ENCODE data around the gene FBP2.

Gene FBP2

GRCh38 chr9:94593459-94594345, at the start of gene FBP2:
Gene FBP2, minus strand, starts transcription at chr9:94593824. Its CDS starts 98 bp downstream, at chr9:94593726.
- no peak for DNase-seq (ENCODE audit: extremely low read depth, insufficient read length)
- Histone ChIP-seq H3K4me3 (replicated peaks; ENCODE audit: low read depth, low read length) (no peak within 1 kb of the TSS), H3K27me3 (replicated peaks; ENCODE audit: control insufficient read depth, insufficient read depth, low read length) (no peaks in the 10 kb centered on the region; the same call in 1 of the 2 replicates), H3K36me3 (ENCODE audit: control insufficient read depth, insufficient read depth, low read length) (no peaks in the 10 kb centered on the region)
- TF ChIP-seq CTCF (IDR thresholded peaks at IDR 0.05; ENCODE audit: insufficient read depth, low read length, poor library complexity, severe bottlenecking) = no peak

GRCh38 chr9:94643176-94643575, 49.6 kb upstream of the FBP2 start:
- H3K27me3 ChIP-seq (replicated peaks; ENCODE audit: control insufficient read depth, insufficient read depth, low read length) = no peaks in the 10 kb centered on the region; the same call in none of the 2 replicates
- no peak overlapping the region for H3K4me3 ChIP-seq (replicated peaks; ENCODE audit: low read depth, low read length)
- H3K36me3 ChIP-seq (ENCODE audit: control insufficient read depth, insufficient read depth, low read length) = no peaks in the 10 kb centered on the region
- TF ChIP-seq CTCF (IDR thresholded peaks at IDR 0.05; ENCODE audit: insufficient read depth, low read length, poor library complexity, severe bottlenecking) = no peak
- DNase-seq (ENCODE audit: extremely low read depth, insufficient read length) = no peak

GRCh38 chr9:94642501-94642900, 48.9 kb upstream of the FBP2 start:
- Histone ChIP-seq H3K36me3 (ENCODE audit: control insufficient read depth, insufficient read depth, low read length) (no peaks in the 10 kb centered on the region), H3K27me3 (replicated peaks; ENCODE audit: control insufficient read depth, insufficient read depth, low read length) (peaks cover under 1% of the 10 kb centered on the region)
- no peak for DNase-seq (ENCODE audit: extremely low read depth, insufficient read length)

GRCh38 chr9:94639999-94640376, 46.4 kb upstream of the FBP2 start:
- no peak for DNase-seq (ENCODE audit: extremely low read depth, insufficient read length)
- no peaks in the 10 kb centered on the region for H3K36me3 ChIP-seq (ENCODE audit: control insufficient read depth, insufficient read depth, low read length)
- H3K27me3 ChIP-seq (replicated peaks; ENCODE audit: control insufficient read depth, insufficient read depth, low read length) = peaks cover 1% of the 10 kb centered on the region
- no peak for TF ChIP-seq CTCF (IDR thresholded peaks at IDR 0.05; ENCODE audit: insufficient read depth, low read length, poor library complexity, severe bottlenecking)
- peak overlapping the region; percentile 63 for H3K4me3 ChIP-seq (replicated peaks; ENCODE audit: low read depth, low read length)

More at GRCh38 chr9:94642501-94642900, 48.9 kb upstream of the FBP2 start:
- no peak for TF ChIP-seq CTCF (IDR thresholded peaks at IDR 0.05; ENCODE audit: insufficient read depth, low read length, poor library complexity, severe bottlenecking)
- no peak overlapping the region for H3K4me3 ChIP-seq (replicated peaks; ENCODE audit: low read depth, low read length)

- TF ChIP-seq CTCF (IDR thresholded peaks at IDR 0.05; ENCODE audit: insufficient read depth, low read length, poor library complexity, severe bottlenecking) = no peak
- H3K4me3 ChIP-seq (replicated peaks; ENCODE audit: low read depth, low read length) = peak within 1 kb of the TSS; percentile 63
- peak; percentile 49 for DNase-seq (ENCODE audit: extremely low read depth, insufficient read length)
- peaks cover 1% of the 10 kb centered on the region for H3K27me3 ChIP-seq (replicated peaks; ENCODE audit: control insufficient read depth, insufficient read depth, low read length)
- no peaks in the 10 kb centered on the region for H3K36me3 ChIP-seq (ENCODE audit: control insufficient read depth, insufficient read depth, low read length)
Observed at GRCh38 chr9:94639061-94639998, 45.7 kb upstream of the FBP2 start, which contains the start of gene FBP1. Gene FBP1, minus strand, starts transcription at chr9:94639518. Its CDS starts 208 bp downstream, at chr9:94639310.

Measured in GM06990 (cell line).